HEK293 (cell line): Measurements from ENCODE around the gene ANKFN1.

ENCODE experiments used
- CTCF ChIA-PET: fragments of 350-600 bp; formaldehyde crosslinking; extraction: SDS; loops from one replicate; lab custom pipeline; 2021; ENCODE audit warnings: antibody characterized with exemption; lab: Yijun Ruan, JAX
- POLR2A ChIA-PET: fragments of 300-600 bp; formaldehyde crosslinking; extraction: SDS; loops from one replicate; lab custom pipeline; 2020; ENCODE audit warnings: antibody characterized with exemption, inconsistent platforms; lab: Yijun Ruan, JAX
- H3K27ac ChIP-seq: fragments of 200-500 bp; sonication (Bioruptor generic); 2 replicates; pipeline ENCODE4 v1.5.1; 2014; ENCODE audit warnings: low read depth, low read length, control low read depth, inconsistent platforms; ENCODE audit errors: extremely low read depth
- H3K36me3 ChIP-seq, 2 experiments: fragments of 200-500 bp in 1 of 2; sonication (Bioruptor generic) in 1 of 2; 1 replicate in 1 of 2; 2 replicates in 1 of 2; pipeline ENCODE4 v1.5.1; 2014 to 2017; ENCODE audit warnings: inconsistent platforms in 2 of 2, low read length in 2 of 2; ENCODE audit not compliant: control insufficient read depth in 2 of 2, insufficient read depth in 1 of 2
- H3K4me1 ChIP-seq: fragments of 200-500 bp; sonication (Bioruptor generic); 2 replicates; pipeline ENCODE4 v1.5.1; 2014; ENCODE audit warnings: mild to moderate bottlenecking, low read length, inconsistent platforms; ENCODE audit not compliant: control insufficient read depth, insufficient read depth
- H3K4me3 ChIP-seq: 2 replicates; pipeline ENCODE4 v1.5.1; 2011; ENCODE audit warnings: low read depth, mild to moderate bottlenecking, control low read depth, low read length, moderate library complexity
- H3K9me3 ChIP-seq: fragments of 200-500 bp; sonication (Bioruptor generic); 2 replicates; pipeline ENCODE4 v1.5.1; 2014; ENCODE audit warnings: low read depth, low read length, inconsistent platforms; ENCODE audit not compliant: control insufficient read depth, insufficient read depth
- GLIS1 ChIP-seq: fragments of 450-650 bp; formaldehyde crosslinking; IDR thresholded peaks from 2 replicates; pipeline ENCODE4 v1.5.1; 2016; ENCODE audit warnings: missing biosample characterization, missing genetic modification characterization
- GLIS2 ChIP-seq: fragments of 450-650 bp; formaldehyde crosslinking; IDR thresholded peaks from 2 replicates; pipeline ENCODE4 v1.5.1; 2016; ENCODE audit warnings: missing biosample characterization, missing genetic modification characterization
- HOXC10 ChIP-seq: sonication (generic); formaldehyde crosslinking; IDR thresholded peaks from 2 replicates; pipeline ENCODE4 v1.8.1; 2023; ENCODE audit warnings: mild to moderate bottlenecking, missing genetic modification reagents
- HOXD13 ChIP-seq: sonication (generic); formaldehyde crosslinking; IDR thresholded peaks from 2 replicates; pipeline ENCODE4 v1.8.0; 2022; ENCODE audit warnings: missing genetic modification reagents, borderline replicate concordance
- KLF10 ChIP-seq: fragments of 450-650 bp; IDR thresholded peaks from 2 replicates; pipeline ENCODE4 v1.5.1; 2018; ENCODE audit warnings: missing biosample characterization, mild to moderate bottlenecking, missing genetic modification characterization
- PATZ1 ChIP-seq: fragments of 450-650 bp; formaldehyde crosslinking; IDR thresholded peaks from 2 replicates; pipeline ENCODE4 v1.5.1; 2016; ENCODE audit warnings: missing biosample characterization, missing genetic modification characterization
- REPIN1 ChIP-seq: fragments of 450-650 bp; formaldehyde crosslinking; IDR thresholded peaks from 2 replicates; pipeline ENCODE4 v1.5.1; 2017; ENCODE audit warnings: missing biosample characterization, missing genetic modification characterization, low read depth
- SALL2 ChIP-seq: fragments of 450-650 bp; formaldehyde crosslinking; IDR thresholded peaks from 2 replicates; pipeline ENCODE4 v1.5.0; 2017; ENCODE audit warnings: missing biosample characterization, mild to moderate bottlenecking, missing genetic modification characterization, borderline replicate concordance
- SCRT1 ChIP-seq: fragments of 450-650 bp; formaldehyde crosslinking; IDR thresholded peaks from 2 replicates; pipeline ENCODE4 v1.5.1; 2016; ENCODE audit warnings: missing biosample characterization, missing genetic modification characterization, borderline replicate concordance
- SP2 ChIP-seq: fragments of 450-650 bp; formaldehyde crosslinking; IDR thresholded peaks from 2 replicates; pipeline ENCODE4 v1.5.1; 2016; ENCODE audit warnings: missing biosample characterization, missing genetic modification characterization
- SP7 ChIP-seq: fragments of 450-650 bp; formaldehyde crosslinking; IDR thresholded peaks from 2 replicates; pipeline ENCODE4 v1.5.1; 2016; ENCODE audit warnings: missing biosample characterization, missing genetic modification characterization
- TRIM28 ChIP-seq: IDR thresholded peaks from 2 replicates; pipeline ENCODE4 v1.6.1; 2011; ENCODE audit warnings: low read length, control low read depth, borderline replicate concordance
- TSHZ1 ChIP-seq: fragments of 450-650 bp; formaldehyde crosslinking; IDR thresholded peaks from 2 replicates; pipeline ENCODE4 v1.5.1; 2016; ENCODE audit warnings: missing biosample characterization, missing genetic modification characterization, borderline replicate concordance
- YY2 ChIP-seq: fragments of 450-650 bp; formaldehyde crosslinking; IDR thresholded peaks from 2 replicates; pipeline ENCODE4 v1.5.1; 2016; ENCODE audit warnings: missing biosample characterization, missing genetic modification characterization
- ZFHX2 ChIP-seq: fragments of 450-650 bp; formaldehyde crosslinking; conservative IDR thresholded peaks from 2 replicates; pipeline ENCODE4 v1.5.1; 2016; ENCODE audit warnings: missing biosample characterization, missing genetic modification characterization
- ZNF121 ChIP-seq: fragments of 450-650 bp; formaldehyde crosslinking; IDR thresholded peaks from 2 replicates; pipeline ENCODE4 v1.5.1; 2016; ENCODE audit warnings: missing biosample characterization, missing genetic modification characterization
- ZNF157 ChIP-seq: fragments of 450-650 bp; formaldehyde crosslinking; IDR thresholded peaks from 2 replicates; pipeline ENCODE4 v1.5.1; 2016; ENCODE audit warnings: missing biosample characterization, missing genetic modification characterization
- ZNF175 ChIP-seq: fragments of 450-650 bp; formaldehyde crosslinking; IDR thresholded peaks from 2 replicates; pipeline ENCODE4 v1.5.1; 2016; ENCODE audit warnings: missing biosample characterization, missing genetic modification characterization
- ZNF223 ChIP-seq: fragments of 450-650 bp; formaldehyde crosslinking; IDR thresholded peaks from 2 replicates; pipeline ENCODE4 v1.5.1; 2016; ENCODE audit warnings: missing biosample characterization, missing genetic modification characterization
- ZNF248 ChIP-seq: fragments of 450-650 bp; formaldehyde crosslinking; IDR thresholded peaks from 2 replicates; pipeline ENCODE4 v1.5.1; 2017; ENCODE audit warnings: missing biosample characterization, missing genetic modification characterization
- ZNF274 ChIP-seq, 2 experiments: fragments of 200-500 bp in 1 of 2; fragments of 450-650 bp in 1 of 2; sonication (Bioruptor generic) in 1 of 2; formaldehyde crosslinking in 1 of 2; IDR thresholded peaks; 2 replicates each; pipeline versions ENCODE4 v1.5.1 to v1.6.1; 2014 to 2016; ENCODE audit warnings: borderline replicate concordance in 1 of 2, inconsistent platforms in 1 of 2, low read length in 1 of 2, missing biosample characterization in 1 of 2, missing genetic modification characterization in 1 of 2
- ZNF292 ChIP-seq: fragments of 450-650 bp; formaldehyde crosslinking; IDR thresholded peaks from 2 replicates; pipeline ENCODE4 v1.5.1; 2016; ENCODE audit warnings: low read depth, missing biosample characterization, missing genetic modification characterization, borderline replicate concordance
- ZNF350 ChIP-seq: fragments of 450-650 bp; formaldehyde crosslinking; IDR thresholded peaks from 2 replicates; pipeline ENCODE4 v1.5.0; 2017; ENCODE audit warnings: missing biosample characterization, mild to moderate bottlenecking, missing genetic modification characterization
- ZNF449 ChIP-seq: fragments of 450-650 bp; formaldehyde crosslinking; IDR thresholded peaks from 2 replicates; pipeline ENCODE4 v1.5.1; 2017; ENCODE audit warnings: missing biosample characterization, mild to moderate bottlenecking, missing genetic modification characterization, moderate library complexity
- ZNF529 ChIP-seq: fragments of 450-650 bp; formaldehyde crosslinking; IDR thresholded peaks from 2 replicates; pipeline ENCODE4 v1.5.1; 2017; ENCODE audit warnings: missing genetic modification characterization, missing biosample characterization; ENCODE audit not compliant: insufficient replicate concordance
- ZNF544 ChIP-seq: fragments of 450-650 bp; formaldehyde crosslinking; IDR thresholded peaks from 2 replicates; pipeline ENCODE4 v1.5.0; 2017; ENCODE audit warnings: missing biosample characterization, missing genetic modification characterization
- ZNF548 ChIP-seq: fragments of 450-650 bp; formaldehyde crosslinking; IDR thresholded peaks from 2 replicates; pipeline ENCODE4 v1.5.1; 2016; ENCODE audit warnings: missing biosample characterization, missing genetic modification characterization
- ZNF549 ChIP-seq: fragments of 450-650 bp; IDR thresholded peaks from 2 replicates; pipeline ENCODE4 v1.5.1; 2018; ENCODE audit warnings: missing biosample characterization, missing genetic modification characterization, mild to moderate bottlenecking, inconsistent platforms, moderate library complexity
- ZNF596 ChIP-seq: fragments of 450-650 bp; IDR thresholded peaks from 2 replicates; pipeline ENCODE4 v1.5.0; 2018; ENCODE audit warnings: missing biosample characterization, mild to moderate bottlenecking, missing genetic modification characterization, moderate library complexity
- ZNF629 ChIP-seq: fragments of 450-650 bp; formaldehyde crosslinking; IDR thresholded peaks from 2 replicates; pipeline ENCODE4 v1.5.1; 2017; ENCODE audit warnings: missing biosample characterization, missing genetic modification characterization
- ZNF776 ChIP-seq: fragments of 450-650 bp; formaldehyde crosslinking; IDR thresholded peaks from 2 replicates; pipeline ENCODE4 v1.5.0; 2017; ENCODE audit warnings: missing biosample characterization, missing genetic modification characterization, borderline replicate concordance
- ZSCAN23 ChIP-seq: fragments of 450-650 bp; formaldehyde crosslinking; IDR thresholded peaks from 2 replicates; pipeline ENCODE4 v1.5.1; 2016; ENCODE audit warnings: missing biosample characterization, missing genetic modification characterization

ANKFN1 gene

GRCh38 chr17:56449176-56449575, 295.9 kb downstream of the ANKFN1 start:
- no peak overlapping the region for H3K27ac ChIP-seq
- POLR2A ChIA-PET = no interaction called here
- H3K4me3 ChIP-seq = no peak overlapping the region
- CTCF ChIA-PET = interaction anchor here (1.4 kb wide), 1 partner anchor 27 kb away, joined by 3 read pairs; no protein-coding TSS in a partner anchor
- no peaks in the 10 kb centered on the region for H3K9me3 ChIP-seq
- no peaks in the 10 kb centered on the region for H3K36me3 ChIP-seq
- TF ChIP-seq ZSCAN23 (tag by site-specific recombination) (no peak), KLF10 (tag by site-specific recombination) (no peak), TRIM28 (no peak), ZNF629 (tag by site-specific recombination) (no peak), ZNF292 (tag by site-specific recombination) (no peak), SP2 (tag by site-specific recombination) (no peak), YY2 (tag by site-specific recombination) (no peak), REPIN1 (no peak), ZNF223 (tag by site-specific recombination) (no peak), ZNF274 (IDR thresholded peaks at IDR 0.05; ENCODE audit: low read length) (no peak), ZNF274 (tag by site-specific recombination; IDR thresholded peaks at IDR 0.05; ENCODE audit: borderline replicate concordance) (no peak), ZNF549 (tag by site-specific recombination) (no peak), HOXC10 (CRISPR knock-in tag) (no peak), ZNF529 (tag by site-specific recombination) (no peak), GLIS1 (tag by site-specific recombination) (no peak), ZNF596 (tag by site-specific recombination) (no peak), SCRT1 (tag by site-specific recombination) (no peak)
- H3K4me1 ChIP-seq = no peaks in the 10 kb centered on the region; the same call in 1 of the 2 replicates

- POLR2A ChIA-PET = no interaction called here
- Histone ChIP-seq H3K9me3 (no peaks in the 10 kb centered on the region; the same call in 1 of the 2 replicates), H3K4me3 (no peak overlapping the region), H3K36me3 (no peaks in the 10 kb centered on the region), H3K4me1 (no peaks in the 10 kb centered on the region; the same call in 1 of the 2 replicates), H3K27ac (no peak overlapping the region)
- CTCF ChIA-PET = interaction anchor here (0.6 to 0.7 kb wide), 2 partner anchors 50 to 152 kb away, joined by 3 read pairs; no protein-coding TSS in a partner anchor
- TF ChIP-seq ZNF548 (tag by site-specific recombination) (no peak), SP7 (tag by site-specific recombination) (no peak), ZNF776 (tag by site-specific recombination) (no peak), ZNF350 (no peak), HOXD13 (CRISPR knock-in tag) (no peak), SALL2 (no peak), ZNF157 (tag by site-specific recombination) (no peak), ZNF449 (tag by site-specific recombination) (no peak), ZNF175 (tag by site-specific recombination) (no peak), GLIS2 (tag by site-specific recombination) (no peak), ZNF121 (tag by site-specific recombination) (no peak), ZFHX2 (tag by site-specific recombination) (no peak), PATZ1 (no peak), ZNF544 (no peak), TSHZ1 (no peak), ZNF248 (no peak)
These were observed 298.4 kb downstream of the ANKFN1 start for GRCh38 chr17:56451629-56452028.
